H54 (cell line): ENCODE measurements around the gene ANAPC13.
A peak's percentile ranks its signal among the peaks of the same experiment; 100 is the strongest.

ENCODE experiments used
- DNase-seq: peaks from one replicate; pipeline ENCODE4 v3.0.0; 2011; ENCODE audit warnings: low spot score, mixed read lengths; ENCODE audit not compliant: insufficient read length
- FAIRE-seq: peaks from 3 replicates; lab custom pipeline; 2011; peaks lifted over from hg19 to GRCh38; lab: Jason Lieb, UNC
- POLR2A ChIP-seq: IDR thresholded peaks from 2 replicates; pipeline ENCODE4 v1.6.1; 2011; ENCODE audit warnings: low read depth, mild to moderate bottlenecking, low read length

Gene ANAPC13, protein sequence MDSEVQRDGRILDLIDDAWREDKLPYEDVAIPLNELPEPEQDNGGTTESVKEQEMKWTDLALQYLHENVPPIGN

DNA sequence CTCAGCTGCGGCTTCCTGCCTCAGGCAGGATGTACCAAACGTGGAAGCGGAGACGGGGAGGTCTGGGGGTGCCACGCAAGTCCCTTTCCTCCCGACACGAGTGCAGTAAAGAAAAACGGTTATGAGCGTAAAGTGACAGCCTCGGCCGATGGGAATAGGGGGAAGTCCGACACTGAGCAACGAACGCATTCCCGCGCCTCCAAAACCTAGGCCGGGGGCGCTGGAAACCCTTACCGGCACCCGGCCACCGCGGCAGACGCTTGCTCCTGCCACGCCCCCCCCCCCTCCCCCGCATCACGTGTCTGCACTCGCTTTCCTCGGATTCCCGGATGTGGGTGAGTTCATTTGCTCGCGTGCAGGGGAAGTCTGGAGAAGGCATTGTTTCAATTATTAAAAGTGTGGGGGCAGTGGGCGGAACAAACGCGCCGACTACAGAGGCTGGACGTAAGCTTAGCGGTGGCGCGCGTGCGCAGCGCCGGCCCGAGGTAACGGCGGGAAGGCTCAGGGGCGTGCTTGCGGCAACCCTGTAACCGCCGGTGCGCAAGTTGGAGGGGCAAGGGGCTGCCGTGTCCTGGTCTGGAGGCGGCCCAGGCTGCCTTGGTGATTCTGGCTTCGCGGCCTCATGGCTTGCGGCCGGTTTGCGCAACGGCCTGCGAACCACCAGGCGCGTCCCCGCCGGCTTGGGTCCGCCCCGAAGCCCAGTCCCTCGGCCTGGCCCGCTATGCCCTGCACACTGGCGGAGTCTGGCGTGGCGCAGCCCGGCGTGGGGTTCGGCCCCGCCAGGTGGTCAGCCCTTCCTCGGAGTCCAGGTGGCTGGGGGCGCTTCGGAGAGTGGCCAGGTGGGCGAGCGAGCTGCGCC lies at the start of gene ANAPC13, which contains the start of gene CEP63:
Gene ANAPC13, minus strand, starts transcription at position 268 of the 859 bp plus-strand sequence. CDS start 3,081 bp downstream, outside the sequence.
Gene CEP63, plus strand, starts transcription at position 340 of the 859 bp plus-strand sequence. CDS start 9,264 bp downstream, outside the sequence.
- peak; percentile 63 for DNase-seq
- TF ChIP-seq POLR2A: peak; percentile 94
- FAIRE-seq: peak; percentile 52

DNA sequence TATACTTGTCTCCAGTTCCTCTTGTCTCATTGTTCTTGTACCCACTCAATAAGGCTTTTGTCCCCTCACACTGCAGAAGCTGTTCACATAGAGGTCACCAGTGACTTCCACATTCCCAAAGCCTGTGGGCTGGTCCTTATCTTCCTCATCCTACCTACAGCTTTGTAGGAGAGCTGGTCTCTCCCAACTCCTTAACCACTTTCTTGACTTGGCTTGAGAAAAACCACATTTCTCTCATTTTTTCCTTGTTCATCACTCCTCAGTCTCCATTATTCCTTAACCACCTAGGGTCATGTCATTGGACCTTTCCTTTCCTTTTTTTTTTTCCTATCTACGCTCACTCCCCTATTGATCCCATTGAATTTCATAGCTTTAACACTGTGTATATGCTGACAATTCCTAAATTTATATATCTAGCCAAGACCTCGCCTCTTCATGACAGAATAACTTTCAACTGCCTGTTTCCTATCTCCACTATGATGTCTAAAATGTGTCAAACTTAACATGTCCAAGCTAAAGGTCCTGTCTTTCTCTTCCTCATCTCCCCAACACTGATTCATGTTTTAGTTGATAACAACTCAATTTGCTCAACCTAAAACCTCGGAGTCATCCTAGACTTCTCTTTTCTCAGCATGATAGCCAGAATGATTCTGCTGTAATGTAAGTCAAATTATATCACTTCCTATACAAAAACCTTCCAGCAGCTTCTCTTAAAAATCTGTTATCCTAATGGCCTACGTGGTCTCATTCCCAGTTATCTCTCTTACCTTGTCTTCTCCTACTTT lies 49.6 kb upstream of the ANAPC13 start:
- FAIRE-seq (no peak), DNase-seq (no peak)
- no peak for TF ChIP-seq POLR2A

DNA sequence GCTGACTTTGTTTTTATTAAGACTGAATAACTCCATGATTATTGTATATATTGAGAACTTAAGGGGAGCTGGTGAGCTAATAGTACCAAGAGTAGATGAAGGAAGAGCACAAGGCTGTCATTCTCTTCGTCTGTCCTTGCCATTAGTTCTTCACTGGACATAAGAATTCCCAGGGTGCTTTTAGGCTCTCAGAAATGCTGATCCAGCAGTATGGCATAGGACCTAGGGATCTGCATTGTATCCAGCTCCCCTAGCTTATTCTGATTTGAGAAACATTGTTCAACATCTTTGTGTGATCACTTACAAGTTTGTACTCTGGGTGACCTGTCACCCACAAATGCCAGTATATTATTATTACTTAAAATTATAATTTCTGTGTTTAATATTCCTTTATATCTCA lies 47.7 kb upstream of the ANAPC13 start:
- no peak for DNase-seq
- no peak for FAIRE-seq
- TF ChIP-seq POLR2A: no peak

DNA sequence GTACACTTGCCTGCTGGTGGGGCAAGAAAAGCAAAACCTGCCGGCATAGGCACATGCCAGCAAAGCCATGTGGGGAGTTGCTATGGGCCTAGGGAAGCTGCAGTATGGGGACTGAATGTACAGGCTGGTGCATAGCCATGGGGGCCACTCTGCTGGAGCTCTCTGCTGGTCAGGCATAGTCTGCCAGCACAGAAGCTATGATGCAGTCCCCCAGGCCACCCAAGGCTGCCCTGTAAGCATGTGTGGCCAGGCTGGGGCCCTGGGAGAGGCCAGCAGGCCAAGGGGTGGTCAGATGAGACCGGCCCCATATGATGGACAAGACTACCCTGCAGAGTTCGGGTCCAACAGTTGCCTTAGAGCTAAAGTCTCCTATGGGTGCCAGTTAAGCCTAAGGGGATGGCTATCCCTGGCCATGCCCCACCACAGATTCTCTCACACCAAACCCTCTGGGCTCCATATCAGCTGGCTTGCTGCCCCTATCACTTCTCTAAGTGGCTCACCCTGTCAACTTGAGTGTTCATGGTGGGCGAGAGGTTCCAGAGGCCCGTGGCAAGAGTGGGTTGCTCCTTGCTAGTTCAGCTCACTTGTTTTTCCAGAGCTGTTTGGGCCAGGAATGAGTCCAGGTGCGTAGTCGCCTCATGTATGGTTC lies 41.9 kb upstream of the ANAPC13 start:
- no peak for DNase-seq
- no peak for TF ChIP-seq POLR2A
- FAIRE-seq: no peak

DNA sequence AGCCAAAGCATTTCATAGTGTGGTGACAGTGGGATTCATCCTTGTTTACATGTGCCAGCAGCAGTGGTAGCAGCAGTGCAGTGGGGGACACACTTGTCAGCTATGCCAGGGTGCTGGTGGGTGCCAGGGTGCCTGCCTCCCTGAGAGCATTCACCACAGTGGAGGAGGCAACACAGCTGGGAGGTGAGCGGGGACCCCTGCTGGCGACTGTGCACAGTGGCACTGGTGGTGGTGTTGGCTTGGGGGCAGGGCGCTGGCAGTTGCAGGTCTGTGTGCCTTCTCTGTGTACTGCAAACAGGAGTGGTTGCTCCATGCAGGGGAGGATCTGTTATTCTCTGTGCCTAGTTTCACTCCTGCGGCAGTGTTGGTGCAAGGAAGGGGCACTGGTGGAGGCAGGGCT lies 41.3 kb upstream of the ANAPC13 start:
- FAIRE-seq (no peak), DNase-seq (peak; percentile 2)
- no peak for TF ChIP-seq POLR2A

DNA sequence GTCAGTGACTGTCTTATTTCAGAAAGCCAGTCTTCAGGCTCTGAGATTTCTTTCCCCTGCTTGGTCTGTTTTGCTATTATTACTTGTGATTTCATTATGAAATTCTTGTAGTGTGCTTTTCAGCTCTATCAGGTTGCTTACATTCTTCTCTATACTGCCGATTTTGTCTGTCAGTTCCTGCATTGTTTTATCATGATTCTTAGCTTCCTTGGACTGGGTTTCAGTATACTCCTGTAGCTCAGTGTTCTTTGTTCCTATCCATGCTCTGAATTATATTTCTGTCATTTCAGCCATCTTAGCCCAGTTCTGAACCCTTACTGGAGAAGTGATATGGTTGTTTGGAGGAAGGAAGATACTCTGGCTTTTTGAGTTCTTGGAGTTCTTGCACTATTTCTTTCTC lies 40.5 kb upstream of the ANAPC13 start:
- TF ChIP-seq POLR2A: no peak
- no peak for FAIRE-seq
- no peak for DNase-seq

DNA sequence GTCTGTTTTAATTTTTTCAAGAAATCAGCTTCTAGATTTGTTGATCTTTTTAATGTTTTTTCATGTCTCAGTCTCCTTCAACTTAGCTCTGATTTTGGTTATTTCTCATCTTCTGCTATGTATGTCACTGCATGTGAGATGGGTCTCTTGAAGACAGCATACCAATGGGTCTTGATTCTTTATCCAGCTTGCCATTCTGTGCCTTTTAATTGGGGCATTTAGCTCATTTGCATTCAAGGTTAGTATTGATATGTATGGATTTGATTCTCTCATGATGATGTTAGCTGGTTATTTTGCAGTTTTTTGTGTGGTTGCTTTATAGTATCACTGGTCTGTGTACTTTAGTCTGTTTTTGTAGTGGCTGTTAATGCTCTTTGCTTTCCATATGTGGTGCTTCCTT lies 39.5 kb upstream of the ANAPC13 start:
- TF ChIP-seq POLR2A: no peak
- DNase-seq: no peak
- peak; percentile 15 for FAIRE-seq

DNA sequence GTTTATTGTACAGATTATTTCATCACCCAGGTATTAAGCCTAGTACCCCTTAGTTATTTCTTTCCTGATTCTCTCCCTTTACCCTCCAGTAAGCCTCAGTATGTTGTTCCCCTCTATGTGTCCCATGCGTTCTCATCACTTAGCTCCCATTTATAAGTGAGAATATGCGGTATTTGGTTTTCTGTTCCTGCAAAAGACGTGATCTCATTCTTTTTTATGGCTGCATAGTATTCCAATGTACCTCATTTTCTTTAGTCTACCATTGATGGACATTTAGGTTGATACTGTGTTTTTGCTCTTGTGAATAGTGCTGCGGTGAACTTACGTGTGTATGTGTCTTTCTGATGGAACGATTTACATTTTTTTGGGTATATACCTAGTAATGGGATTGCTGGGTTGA lies 36.8 kb upstream of the ANAPC13 start:
- TF ChIP-seq POLR2A: no peak
- no peak for FAIRE-seq
- no peak for DNase-seq

DNA sequence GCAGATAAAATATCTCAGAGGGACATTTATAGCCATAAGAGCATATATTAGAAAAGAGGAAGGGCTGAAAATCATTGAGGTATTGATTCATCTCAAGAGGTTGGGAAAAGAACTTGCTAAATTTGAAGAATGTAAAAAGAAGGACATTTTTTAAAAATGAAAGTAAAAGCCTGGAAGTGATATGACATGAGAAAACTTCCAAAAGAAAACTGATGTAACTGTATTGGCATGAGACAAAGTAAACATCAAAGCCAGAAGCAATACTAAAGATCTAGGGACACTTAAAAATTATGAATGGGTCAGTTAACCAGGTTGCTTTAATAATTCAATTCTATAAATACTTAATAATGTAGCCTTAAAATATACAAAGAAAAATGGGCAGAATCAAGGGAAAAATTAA lies 32.0 kb upstream of the ANAPC13 start:
- no peak for FAIRE-seq
- no peak for DNase-seq
- no peak for TF ChIP-seq POLR2A

DNA sequence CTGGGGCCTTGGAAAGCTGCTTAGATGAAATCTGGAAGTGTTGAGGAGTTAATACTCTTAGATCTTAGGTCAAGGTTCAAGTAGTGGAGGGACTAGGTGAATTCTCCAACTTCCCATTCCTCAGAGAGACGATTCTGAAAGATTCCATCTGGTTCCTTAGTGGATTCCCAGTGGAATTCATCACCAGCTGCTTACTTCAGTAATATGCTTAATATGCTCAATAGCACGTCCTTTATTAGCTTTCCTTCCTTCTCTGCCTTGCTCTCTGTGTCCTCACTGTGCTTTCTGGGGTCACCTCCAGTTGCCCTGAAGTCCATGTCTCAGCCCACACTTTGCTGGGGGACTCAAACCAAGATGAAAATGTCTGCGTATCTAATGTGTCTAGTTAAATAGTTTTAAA lies 31.1 kb upstream of the ANAPC13 start:
- FAIRE-seq: peak; percentile 58
- DNase-seq: no peak
- no peak for TF ChIP-seq POLR2A

DNA sequence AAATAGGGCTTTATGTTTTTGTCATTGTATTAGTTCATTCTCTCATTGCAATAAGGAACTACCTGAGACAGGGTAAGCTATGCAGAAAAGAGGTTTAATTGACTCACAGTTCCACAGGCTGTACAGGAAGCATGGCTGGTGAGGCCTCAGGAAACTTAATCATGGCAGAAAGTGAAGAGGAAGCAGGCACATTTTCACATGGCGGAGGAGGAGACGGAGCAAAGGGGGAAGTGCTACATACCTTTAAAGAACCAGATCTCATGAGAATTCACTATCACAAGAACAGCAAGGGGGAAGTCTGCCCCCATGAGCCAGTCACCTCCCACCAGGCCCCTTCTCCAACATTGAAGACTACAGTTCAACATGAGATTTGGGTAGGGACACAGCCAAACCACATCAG lies 25.7 kb upstream of the ANAPC13 start:
- FAIRE-seq: no peak
- TF ChIP-seq POLR2A: no peak
- no peak for DNase-seq

DNA sequence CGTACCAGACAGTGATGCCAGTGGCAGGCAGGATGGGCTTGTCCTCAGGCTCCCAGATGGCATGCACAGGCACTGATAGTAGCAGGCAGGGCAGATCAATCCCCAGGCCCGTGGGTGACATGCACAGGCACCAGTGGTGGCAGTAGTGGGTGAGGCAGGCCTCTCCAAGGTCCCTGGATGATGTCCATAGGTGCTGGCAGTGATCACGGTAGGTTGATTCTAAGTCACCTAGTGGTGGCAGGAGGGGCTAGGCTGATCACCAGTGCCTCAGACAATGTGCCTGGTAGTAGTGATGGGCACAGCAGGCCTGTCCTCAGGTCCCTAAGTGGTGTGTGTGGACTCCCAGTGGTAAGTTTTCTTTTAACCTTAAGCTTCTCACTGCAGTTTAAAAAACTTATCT lies 19.7 kb upstream of the ANAPC13 start:
- DNase-seq (no peak), FAIRE-seq (no peak)
- TF ChIP-seq POLR2A: no peak

DNA sequence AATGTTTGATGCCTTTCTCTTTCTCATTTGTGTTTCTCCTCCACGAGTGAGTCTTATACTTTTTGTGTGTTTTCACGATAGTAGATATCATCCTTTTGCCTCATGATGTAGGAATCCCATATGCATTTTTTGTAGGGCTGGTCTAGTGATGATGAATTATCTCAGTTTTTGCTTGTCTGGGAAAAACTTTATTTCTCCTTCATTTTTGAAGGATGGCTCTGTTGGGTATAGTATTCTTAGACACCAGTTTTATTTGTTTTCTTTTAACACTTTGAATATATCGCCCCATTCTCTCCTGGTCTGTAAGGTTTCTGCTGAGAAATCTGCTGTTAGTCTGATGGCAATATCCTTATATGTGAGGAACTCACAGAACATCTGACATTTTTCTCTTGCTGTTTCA lies 18.3 kb upstream of the ANAPC13 start:
- FAIRE-seq (no peak), DNase-seq (no peak)
- TF ChIP-seq POLR2A: no peak

DNA sequence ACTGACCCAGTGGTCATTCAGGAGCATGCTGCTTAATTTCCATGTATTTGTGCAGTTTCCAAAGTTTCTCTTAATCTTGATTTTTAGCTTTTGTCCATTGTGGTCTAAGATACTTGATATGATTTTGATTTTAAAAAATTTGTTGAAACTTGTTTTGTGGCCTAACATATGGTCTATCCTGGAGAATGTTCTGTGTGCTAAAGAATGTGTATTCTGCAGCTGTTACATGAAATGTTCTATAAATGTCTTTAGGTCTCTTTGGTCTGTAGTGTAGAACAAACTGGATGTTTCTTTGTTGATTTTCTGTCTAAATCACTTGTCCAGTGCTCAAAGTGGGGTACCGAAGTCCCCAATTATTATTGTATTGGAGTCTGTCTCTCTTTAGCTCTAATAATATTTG lies 17.5 kb upstream of the ANAPC13 start:
- no peak for TF ChIP-seq POLR2A
- FAIRE-seq: no peak

More for the DNA sequence above, 17.5 kb upstream of the ANAPC13 start:
- DNase-seq: no peak
